ENCODE measurements around the gene KCNK10. TPM values are rescaled to one million over a fixed set of nuclear protein-coding genes. Genes with fewer than 3 reads are reported as not detected.

KCNK10 gene
- total and polyA plus RNA-seq, 2 of the 8 experiments (the other 6 are each of a cell fraction or from before 2014, with no cell fraction given), result 0.45 to 0.63 TPM

- no peak for TF ChIP-seq CHD7 (IDR thresholded peaks at IDR 0.05; ENCODE audit: insufficient replicate concordance, low read length)
- TF ChIP-seq GABPA (IDR thresholded peaks at IDR 0.05; ENCODE audit: borderline replicate concordance, insufficient read depth, low read length), result no peak
- TF ChIP-seq ASH2L (IDR thresholded peaks at IDR 0.05; ENCODE audit: low read length), result no peak
Observed at GRCh38 chr14:88229428-88229827, 93.6 kb downstream of the KCNK10 start (continued).

Measured in H1 (cell line).